Keratinocyte (primary cell): ENCODE measurements around the gene KCNN1. TPM values are rescaled to one million over a fixed set of nuclear protein-coding genes. Genes with fewer than 3 reads are reported as not detected.

Experiments used
- DNase-seq: peaks from one replicate; pipeline ENCODE4 v3.0.0-alpha.2; 2011; ENCODE audit warnings: low read depth, missing footprints, low spot score
- FAIRE-seq: peaks from 2 replicates; lab custom pipeline; 2011; peaks lifted over from hg19 to GRCh38; lab: Jason Lieb, UNC
- H2AFZ ChIP-seq: 2 replicates; pipeline ENCODE4 v1.6.0; 2012; ENCODE audit warnings: low read length, control low read depth, inconsistent platforms; ENCODE audit not compliant: control insufficient read depth
- H3K27ac ChIP-seq: 2 replicates; pipeline ENCODE4 v1.5.1; 2011; ENCODE audit warnings: low read length; ENCODE audit not compliant: control insufficient read depth, insufficient read depth
- H3K27me3 ChIP-seq: 3 replicates; pipeline ENCODE4 v1.6.0; 2011; ENCODE audit warnings: low read length; ENCODE audit not compliant: control insufficient read depth, insufficient read depth; ENCODE audit errors: extremely low read depth
- H3K36me3 ChIP-seq, 2 experiments: 2 replicates in 1 of 2; 3 replicates in 1 of 2; pipeline ENCODE4 v1.5.1; 2011; ENCODE audit warnings: low read length in 2 of 2, mild to moderate bottlenecking in 1 of 2; ENCODE audit not compliant: control insufficient read depth in 2 of 2, insufficient read depth in 2 of 2; ENCODE audit errors: extremely low read depth in 1 of 2
- H3K4me1 ChIP-seq: 3 replicates; pipeline ENCODE4 v1.5.1; 2011; ENCODE audit warnings: low read length; ENCODE audit not compliant: control insufficient read depth, insufficient read depth; ENCODE audit errors: extremely low read depth
- H3K4me2 ChIP-seq: 3 replicates; pipeline ENCODE4 v1.6.0; 2011; ENCODE audit warnings: low read depth, low read length; ENCODE audit not compliant: control insufficient read depth, insufficient read depth; ENCODE audit errors: extremely low read depth
- H3K4me3 ChIP-seq, 3 experiments: fragments of 200-600 bp in 1 of 3; sonication (generic) in 1 of 3; 2 replicates in 2 of 3; 3 replicates in 1 of 3; pipeline ENCODE4 v1.5.1; 2011 to 2016; ENCODE audit warnings: low read length in 3 of 3, mild to moderate bottlenecking in 3 of 3, control low read depth in 2 of 3, inconsistent platforms in 1 of 3, low read depth in 1 of 3, mixed read lengths in 1 of 3, mixed run types in 1 of 3, moderate library complexity in 1 of 3; ENCODE audit not compliant: control insufficient read depth in 2 of 3, insufficient read depth in 2 of 3; ENCODE audit errors: extremely low read depth in 1 of 3
- H3K79me2 ChIP-seq: 2 replicates; pipeline ENCODE4 v1.6.0; 2012; ENCODE audit warnings: low read length; ENCODE audit not compliant: control insufficient read depth, insufficient read depth
- H3K9ac ChIP-seq: 3 replicates; pipeline ENCODE4 v1.6.0; 2011; ENCODE audit warnings: low read length; ENCODE audit not compliant: control insufficient read depth, insufficient read depth; ENCODE audit errors: extremely low read depth
- H3K9me1 ChIP-seq: 3 replicates; pipeline ENCODE4 v1.6.0; 2011; ENCODE audit warnings: low read length; ENCODE audit not compliant: control insufficient read depth, insufficient read depth; ENCODE audit errors: extremely low read depth
- H3K9me3 ChIP-seq: 2 replicates; pipeline ENCODE4 v1.5.1; 2012; ENCODE audit warnings: low read depth, low read length; ENCODE audit not compliant: control insufficient read depth
- H4K20me1 ChIP-seq: 3 replicates; pipeline ENCODE4 v1.6.0; 2011; ENCODE audit warnings: low read length; ENCODE audit not compliant: control insufficient read depth, insufficient read depth; ENCODE audit errors: extremely low read depth
- CTCF ChIP-seq, 3 experiments: IDR thresholded peaks in 1 of 3; conservative IDR thresholded peaks in 1 of 3; optimal IDR thresholded peaks in 1 of 3; 2 replicates in 2 of 3; 3 replicates in 1 of 3; pipeline versions ENCODE3 to v1.5.1; 2011; ENCODE audit warnings: low read length in 3 of 3, mild to moderate bottlenecking in 3 of 3, moderate library complexity in 2 of 3, control low read depth in 1 of 3, inconsistent platforms in 1 of 3; ENCODE audit not compliant: insufficient read depth in 2 of 3; ENCODE audit errors: extremely low read depth in 1 of 3
- EZH2 ChIP-seq: IDR thresholded peaks from one replicate; pipeline ENCODE4 v1.6.1; 2012; ENCODE audit warnings: inconsistent platforms, mild to moderate bottlenecking, low read length, moderate library complexity
- dilution Hi-C: fragments of 300-500 bp; cut with MboI; formaldehyde crosslinking; loops from one replicate; pipeline ENCODE4 v1.7.0; 2020; ENCODE audit warnings: low sequenced_read_pairs; ENCODE audit not compliant: extremely low pct_ligation_motif_present
- polyA plus RNA-seq, 5 experiments: library from polyadenylated mRNA; depleted of rRNA in 3 of 5; stranded (reverse) in 3 of 5; stranded (forward) in 1 of 5; unstranded in 1 of 5; fragments of >200 nt; gene quantifications; 1 replicate in 1 of 5; 2 replicates in 3 of 5; 3 replicates in 1 of 5; pipeline versions ENCODE4 v1.2.1 to v1.2.3, GENCODE V29; 2011 to 2012; ENCODE audit warnings: missing spikeins in 2 of 5, low read depth in 1 of 5, low replicate concordance in 1 of 5

The KCNN1 gene
- polyA plus RNA-seq, 1 donor (not counting 4 experiments of a cell fraction or from before 2014, with no cell fraction given) = not detected

DNA sequence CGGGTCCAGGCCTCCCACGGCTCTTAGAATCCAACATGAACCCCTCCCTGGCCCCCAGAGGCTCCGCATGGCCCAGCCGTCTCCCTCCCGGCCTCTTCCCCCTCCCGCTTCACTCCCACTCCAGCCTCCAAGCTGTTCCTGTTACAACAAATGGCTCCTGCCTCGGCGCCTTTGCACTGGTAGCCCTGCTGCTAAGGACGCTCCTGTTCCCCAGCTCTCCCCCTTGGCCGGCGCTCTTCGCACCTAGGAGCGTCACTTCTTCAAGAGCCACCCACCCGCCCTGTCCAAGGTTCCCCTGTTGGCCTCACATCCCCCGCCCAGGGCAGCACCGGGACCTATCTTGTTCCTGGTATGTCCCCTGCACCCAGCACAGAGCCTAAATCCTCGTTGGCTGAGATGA lies 24.7 kb upstream of the KCNN1 start:
- Histone ChIP-seq H3K4me2 (no peak overlapping the region), H3K4me1 (peaks cover 20% of the 10 kb centered on the region), H3K9me3 (no peaks in the 10 kb centered on the region), H2AFZ (no peak overlapping the region), H3K9me1 (no peaks in the 10 kb centered on the region), H3K27ac (no peak overlapping the region), H4K20me1 (peaks cover 3% of the 10 kb centered on the region), H3K36me3 (peaks cover 3 to 7% of the 10 kb centered on the region in 2 experiments), H3K79me2 (no peaks in the 10 kb centered on the region), H3K9ac (no peak overlapping the region), H3K27me3 (no peaks in the 10 kb centered on the region), H3K4me3 (no peak overlapping the region)
- TF ChIP-seq EZH2 (no peak), CTCF (optimal IDR thresholded peaks at IDR 0.05 in 1 of 3, IDR thresholded peaks at IDR 0.05 in 1 of 3, conservative IDR thresholded peaks at IDR 0.05 in 1 of 3; ENCODE audit: extremely low read depth in 1 of 3, insufficient read depth in 2 of 3, low read length in 3 of 3) (no peak)
- dilution Hi-C loops = no loop called here
- DNase-seq = no peak
- FAIRE-seq = no peak

- Histone ChIP-seq H3K9ac (peak overlapping the region; percentile 22), H3K4me1 (peaks cover 23% of the 10 kb centered on the region), H3K27me3 (no peaks in the 10 kb centered on the region), H3K27ac (no peak overlapping the region), H3K4me2 (peak overlapping the region; percentile 10), H3K36me3 (peaks cover 3 to 7% of the 10 kb centered on the region in 2 experiments), H3K4me3 (no peak overlapping the region), H2AFZ (no peak overlapping the region), H4K20me1 (peaks cover 3% of the 10 kb centered on the region), H3K9me1 (no peaks in the 10 kb centered on the region), H3K9me3 (no peaks in the 10 kb centered on the region), H3K79me2 (no peaks in the 10 kb centered on the region)
- no peak for FAIRE-seq
- TF ChIP-seq CTCF (optimal IDR thresholded peaks at IDR 0.05 in 1 of 3, IDR thresholded peaks at IDR 0.05 in 1 of 3, conservative IDR thresholded peaks at IDR 0.05 in 1 of 3; ENCODE audit: extremely low read depth in 1 of 3, insufficient read depth in 2 of 3, low read length in 3 of 3) (no peak), EZH2 (no peak)
- DNase-seq = no peak
- dilution Hi-C loops = no loop called here
Measured at GRCh38 chr19:17942582-17943273, 24.2 kb upstream of the KCNN1 start.
